NOMO-1 (cell line): ENCODE data around the gene MYO1D.
A peak's percentile ranks its signal among the peaks of the same experiment; 100 is the strongest.

Experiments
- DNase-seq, 2 experiments: peaks; one replicate each; lab custom pipeline; 2025; ENCODE audit not compliant: unreplicated experiment in 2 of 2; lab: John Stamatoyannopoulos, UW

MYO1D gene

GRCh38 chr17:32631341-32632096 is 245.4 kb downstream of the MYO1D start:
- DNase-seq: no peak

GRCh38 chr17:32629563-32630190 is 247.2 kb downstream of the MYO1D start:
- DNase-seq: no peak

- no peak for DNase-seq
These were observed 248.5 kb downstream of the MYO1D start for GRCh38 chr17:32628271-32629044.

- no peak for DNase-seq
These were observed 249.5 kb downstream of the MYO1D start for GRCh38 chr17:32627239-32627996.

- DNase-seq: no peak
These were observed 250.5 kb downstream of the MYO1D start for GRCh38 chr17:32626379-32626791.

- DNase-seq: no peak
These were observed 251.0 kb downstream of the MYO1D start for GRCh38 chr17:32625971-32626370.

GRCh38 chr17:32623196-32623595 is 253.7 kb downstream of the MYO1D start:
- no peak for DNase-seq

- DNase-seq: no peak
These were observed 254.4 kb downstream of the MYO1D start for GRCh38 chr17:32622540-32622939.

GRCh38 chr17:32621612-32622312 is 255.2 kb downstream of the MYO1D start:
- no peak for DNase-seq

- no peak for DNase-seq
These were observed 261.6 kb downstream of the MYO1D start for GRCh38 chr17:32615326-32615725.

GRCh38 chr17:32610943-32611342 is 266.0 kb downstream of the MYO1D start:
- DNase-seq: no peak

- no peak for DNase-seq
These were observed 266.9 kb downstream of the MYO1D start for GRCh38 chr17:32609884-32610650.

GRCh38 chr17:32609085-32609484 is 267.8 kb downstream of the MYO1D start:
- DNase-seq: peak; percentile 69 to 90

GRCh38 chr17:32608267-32608666 is 268.7 kb downstream of the MYO1D start:
- no peak for DNase-seq

GRCh38 chr17:32604966-32605365 is 272.0 kb downstream of the MYO1D start:
- DNase-seq: no peak

GRCh38 chr17:32602396-32602795 is 274.5 kb downstream of the MYO1D start:
- no peak for DNase-seq

GRCh38 chr17:32601866-32602265 is 275.1 kb downstream of the MYO1D start:
- DNase-seq: no peak

- DNase-seq: no peak
These were observed 280.3 kb downstream of the MYO1D start for GRCh38 chr17:32596628-32597027.

GRCh38 chr17:32596206-32596605 is 280.7 kb downstream of the MYO1D start:
- DNase-seq: no peak

GRCh38 chr17:32593003-32593402 is 283.9 kb downstream of the MYO1D start:
- no peak for DNase-seq
